Measurements from ENCODE around the gene ZNF598.

DNA sequence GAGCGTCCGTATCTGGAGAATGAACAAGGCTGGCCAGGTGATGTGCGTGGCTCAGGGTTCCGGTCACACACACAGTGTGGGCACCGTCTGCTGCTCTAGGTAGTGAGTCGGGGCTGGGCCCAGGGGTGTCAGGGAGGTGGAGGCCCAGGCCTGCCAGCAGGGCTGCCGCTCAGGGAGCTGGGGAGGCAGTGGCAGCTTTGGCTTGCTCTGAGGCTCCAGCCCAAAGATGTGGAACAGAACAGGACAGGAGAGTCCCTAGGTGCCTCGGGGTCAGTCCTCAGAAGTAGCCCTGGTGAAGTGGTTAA, 33.5 kb downstream of the ZNF598 start:
- no peak for TF ChIP-seq EGR1 (IDR thresholded peaks at IDR 0.05; ENCODE audit: low read depth in 2 of 2)
- no peak for TF ChIP-seq YY1 (IDR thresholded peaks at IDR 0.05)
- TF ChIP-seq ATF3 (IDR thresholded peaks at IDR 0.05) = no peak
